ENCODE data around the gene NHS. TPM values are rescaled to one million over a fixed set of nuclear protein-coding genes. Genes with fewer than 3 reads are reported as not detected.

The NHS gene
- total RNA-seq, 2 experiments from 2014 or later = 0.81 to 1.7 TPM

- DNase-seq (no peak), ATAC-seq (no peak)
- Mint-ChIP-seq H3K27ac (no peak overlapping the region), H3K4me3 (no peak overlapping the region), H3K36me3 (ENCODE audit: low read depth) (no peaks in the 10 kb centered on the region), H3K4me1 (ENCODE audit: low read depth) (no peaks in the 10 kb centered on the region), H3K9me3 (ENCODE audit: insufficient read depth) (no peaks in the 10 kb centered on the region), H3K27me3 (ENCODE audit: low read depth) (peaks cover 6% of the 10 kb centered on the region)
- ChIA-PET POLR2A (no interaction called here), CTCF (no interaction called here)
Measured at GRCh38 chrX:17462881-17463280, 87.9 kb downstream of the NHS start.

DNA sequence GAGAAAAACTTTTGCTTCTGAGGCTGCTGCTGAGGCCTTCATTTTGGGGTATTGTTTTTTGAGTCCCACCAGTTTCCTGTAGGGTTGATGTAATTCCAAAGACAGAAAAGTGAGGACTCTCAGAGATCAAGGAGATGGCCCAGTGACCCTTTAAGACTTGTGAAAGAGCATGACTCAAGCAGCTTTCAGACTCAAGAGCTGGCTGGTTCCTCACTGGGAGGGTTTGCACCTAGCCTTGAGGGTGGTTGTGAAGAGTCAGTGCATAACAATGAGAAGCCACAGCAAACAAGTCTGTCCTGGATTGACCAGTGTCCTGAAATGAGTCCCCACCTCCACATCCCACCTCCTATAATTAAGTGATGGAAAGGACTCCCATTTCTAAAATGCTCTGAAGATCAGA lies 89.2 kb downstream of the NHS start:
- Mint-ChIP-seq H3K27me3 (ENCODE audit: low read depth) (peaks cover 6% of the 10 kb centered on the region), H3K4me1 (ENCODE audit: low read depth) (no peaks in the 10 kb centered on the region), H3K27ac (no peak overlapping the region), H3K4me3 (no peak overlapping the region), H3K9me3 (ENCODE audit: insufficient read depth) (no peaks in the 10 kb centered on the region), H3K36me3 (ENCODE audit: low read depth) (no peaks in the 10 kb centered on the region)
- no peak for ATAC-seq
- POLR2A ChIA-PET = no interaction called here
- CTCF ChIA-PET = no interaction called here
- DNase-seq = no peak

DNA sequence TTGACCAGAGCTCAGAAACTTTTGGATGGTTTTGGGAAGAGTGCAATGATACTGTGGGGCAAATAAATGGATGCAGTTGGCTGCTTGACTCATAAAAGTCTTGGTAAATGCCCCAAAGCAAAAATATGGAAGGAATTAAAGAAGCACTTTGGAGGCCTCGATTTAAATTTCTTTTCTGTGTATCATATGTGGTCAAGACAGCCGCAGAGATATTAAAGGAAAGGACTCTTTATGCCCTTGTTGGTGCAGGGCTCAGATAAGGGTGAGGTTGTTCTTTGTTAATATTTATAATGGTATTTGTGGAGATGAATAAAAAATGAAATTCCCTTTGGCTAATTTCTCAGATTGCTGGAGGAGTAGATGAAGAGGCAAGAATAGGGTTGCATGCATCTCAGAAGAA lies 90.2 kb downstream of the NHS start:
- Mint-ChIP-seq H3K36me3 (ENCODE audit: low read depth) (no peaks in the 10 kb centered on the region), H3K27me3 (ENCODE audit: low read depth) (peaks cover 6% of the 10 kb centered on the region), H3K27ac (no peak overlapping the region), H3K4me1 (ENCODE audit: low read depth) (no peaks in the 10 kb centered on the region), H3K4me3 (no peak overlapping the region), H3K9me3 (ENCODE audit: insufficient read depth) (no peaks in the 10 kb centered on the region)
- DNase-seq = no peak
- ChIA-PET CTCF (no interaction called here), POLR2A (no interaction called here)
- no peak for ATAC-seq

DNA sequence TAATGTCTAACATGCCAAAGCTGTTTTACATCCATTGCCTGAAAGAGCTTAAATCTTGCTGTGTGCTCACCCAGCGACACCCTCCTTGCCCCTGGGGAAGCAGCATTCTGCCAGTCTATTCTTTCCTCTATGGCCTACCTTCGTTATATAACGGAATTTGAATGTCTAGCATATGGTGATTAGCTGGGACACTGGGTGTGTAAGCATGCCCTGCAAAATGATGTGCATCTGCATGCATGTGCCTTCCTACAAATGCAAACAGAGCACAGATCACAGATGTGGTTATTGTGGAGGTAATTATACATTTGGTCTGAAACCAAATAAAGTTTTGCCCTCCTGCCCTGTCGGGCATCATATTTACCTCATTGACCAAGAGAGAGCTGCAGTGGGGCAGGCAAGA lies 90.8 kb downstream of the NHS start:
- Mint-ChIP-seq H3K36me3 (ENCODE audit: low read depth) (no peaks in the 10 kb centered on the region), H3K4me3 (no peak overlapping the region), H3K27ac (no peak overlapping the region), H3K4me1 (ENCODE audit: low read depth) (no peaks in the 10 kb centered on the region), H3K27me3 (ENCODE audit: low read depth) (peaks cover 6% of the 10 kb centered on the region), H3K9me3 (ENCODE audit: insufficient read depth) (no peaks in the 10 kb centered on the region)
- no peak for ATAC-seq
- ChIA-PET POLR2A (no interaction called here), CTCF (no interaction called here)
- DNase-seq = no peak

DNA sequence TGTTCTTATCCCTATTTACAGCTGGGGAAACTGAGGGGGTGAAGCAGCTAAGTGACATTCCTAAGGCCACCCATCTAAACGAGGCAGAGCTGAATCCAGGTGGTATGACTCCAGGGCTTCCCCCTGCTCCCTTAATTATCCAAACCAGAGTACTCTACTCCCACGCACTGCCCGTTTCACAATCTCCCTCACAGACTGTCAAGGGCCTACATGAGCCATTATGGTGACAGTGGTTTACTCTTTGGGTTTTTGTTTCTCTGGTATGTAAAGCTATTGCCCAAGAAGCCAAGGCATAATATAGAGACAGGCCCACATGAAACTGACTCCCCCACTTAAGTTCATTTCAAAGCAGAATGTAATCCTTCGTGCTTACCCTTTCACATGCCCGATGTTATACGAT lies 95.1 kb downstream of the NHS start:
- Mint-ChIP-seq H3K27me3 (ENCODE audit: low read depth) (peaks cover 6% of the 10 kb centered on the region), H3K9me3 (ENCODE audit: insufficient read depth) (no peaks in the 10 kb centered on the region), H3K4me3 (no peak overlapping the region), H3K4me1 (ENCODE audit: low read depth) (no peaks in the 10 kb centered on the region), H3K27ac (no peak overlapping the region), H3K36me3 (ENCODE audit: low read depth) (no peaks in the 10 kb centered on the region)
- DNase-seq (no peak), ATAC-seq (no peak)
- POLR2A ChIA-PET = no interaction called here
- CTCF ChIA-PET = no interaction called here

DNA sequence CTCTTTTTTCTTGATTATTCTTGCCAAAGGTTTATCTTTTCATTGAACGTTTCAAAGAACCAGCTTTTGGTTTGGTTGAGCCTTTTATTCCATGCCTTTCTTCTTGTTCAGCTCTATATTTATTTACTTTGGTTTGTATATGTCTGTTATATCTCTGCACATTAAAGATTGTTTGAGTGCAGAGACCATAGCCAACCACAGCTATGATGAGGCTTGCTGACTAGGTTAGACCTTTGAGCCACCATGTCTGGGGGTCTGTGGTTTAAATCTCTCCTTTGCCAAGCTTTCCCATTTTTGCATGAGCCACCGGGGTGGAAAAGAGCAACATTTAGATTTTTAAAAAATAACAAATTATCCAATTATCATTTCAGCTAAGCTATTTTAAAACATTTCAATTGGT lies 96.1 kb downstream of the NHS start:
- POLR2A ChIA-PET = no interaction called here
- Mint-ChIP-seq H3K4me1 (ENCODE audit: low read depth) (no peaks in the 10 kb centered on the region), H3K27ac (no peak overlapping the region), H3K4me3 (no peak overlapping the region), H3K9me3 (ENCODE audit: insufficient read depth) (no peaks in the 10 kb centered on the region), H3K27me3 (ENCODE audit: low read depth) (peaks cover 2% of the 10 kb centered on the region), H3K36me3 (ENCODE audit: low read depth) (no peaks in the 10 kb centered on the region)
- CTCF ChIA-PET = no interaction called here
- DNase-seq = no peak
- no peak for ATAC-seq

- ATAC-seq = no peak
- CTCF ChIA-PET = no interaction called here
- H3K4me3 Mint-ChIP-seq = no peak overlapping the region
- H3K27ac Mint-ChIP-seq = no peak overlapping the region
- no peak for DNase-seq
- H3K9me3 Mint-ChIP-seq (ENCODE audit: insufficient read depth) = no peaks in the 10 kb centered on the region
- no peaks in the 10 kb centered on the region for H3K4me1 Mint-ChIP-seq (ENCODE audit: low read depth)
- H3K27me3 Mint-ChIP-seq (ENCODE audit: low read depth) = no peaks in the 10 kb centered on the region
- POLR2A ChIA-PET = no interaction called here
- H3K36me3 Mint-ChIP-seq (ENCODE audit: low read depth) = no peaks in the 10 kb centered on the region
Measured at GRCh38 chrX:17471861-17472260, 96.9 kb downstream of the NHS start.

GRCh38 chrX:17472424-17472823 lies 97.4 kb downstream of the NHS start:
- H3K27ac Mint-ChIP-seq = no peak overlapping the region
- H3K36me3 Mint-ChIP-seq (ENCODE audit: low read depth) = no peaks in the 10 kb centered on the region
- CTCF ChIA-PET = no interaction called here
- DNase-seq (no peak), ATAC-seq (no peak)
- H3K4me3 Mint-ChIP-seq = no peak overlapping the region
- no peaks in the 10 kb centered on the region for H3K4me1 Mint-ChIP-seq (ENCODE audit: low read depth)
- POLR2A ChIA-PET = no interaction called here
- H3K27me3 Mint-ChIP-seq (ENCODE audit: low read depth) = no peaks in the 10 kb centered on the region
- H3K9me3 Mint-ChIP-seq (ENCODE audit: insufficient read depth) = no peaks in the 10 kb centered on the region

- no peak overlapping the region for H3K27ac Mint-ChIP-seq
- ChIA-PET POLR2A (no interaction called here), CTCF (no interaction called here)
- no peaks in the 10 kb centered on the region for H3K4me1 Mint-ChIP-seq (ENCODE audit: low read depth)
- H3K36me3 Mint-ChIP-seq (ENCODE audit: low read depth) = no peaks in the 10 kb centered on the region
- H3K4me3 Mint-ChIP-seq = no peak overlapping the region
- no peak for ATAC-seq
- DNase-seq = no peak
- H3K27me3 Mint-ChIP-seq (ENCODE audit: low read depth) = no peaks in the 10 kb centered on the region
- no peaks in the 10 kb centered on the region for H3K9me3 Mint-ChIP-seq (ENCODE audit: insufficient read depth)
Measured at GRCh38 chrX:17473021-17473420, 98.0 kb downstream of the NHS start.

- Mint-ChIP-seq H3K27ac (no peak overlapping the region), H3K4me1 (ENCODE audit: low read depth) (no peaks in the 10 kb centered on the region), H3K36me3 (ENCODE audit: low read depth) (no peaks in the 10 kb centered on the region), H3K4me3 (no peak overlapping the region), H3K27me3 (ENCODE audit: low read depth) (no peaks in the 10 kb centered on the region), H3K9me3 (ENCODE audit: insufficient read depth) (no peaks in the 10 kb centered on the region)
- ATAC-seq (no peak), DNase-seq (no peak)
- ChIA-PET CTCF (no interaction called here), POLR2A (no interaction called here)
Measured at GRCh38 chrX:17474892-17475291, 99.9 kb downstream of the NHS start.

- Mint-ChIP-seq H3K27ac (no peak overlapping the region), H3K27me3 (ENCODE audit: low read depth) (no peaks in the 10 kb centered on the region)
Measured at GRCh38 chrX:17475449-17476217, 100.6 kb downstream of the NHS start.

DNA sequence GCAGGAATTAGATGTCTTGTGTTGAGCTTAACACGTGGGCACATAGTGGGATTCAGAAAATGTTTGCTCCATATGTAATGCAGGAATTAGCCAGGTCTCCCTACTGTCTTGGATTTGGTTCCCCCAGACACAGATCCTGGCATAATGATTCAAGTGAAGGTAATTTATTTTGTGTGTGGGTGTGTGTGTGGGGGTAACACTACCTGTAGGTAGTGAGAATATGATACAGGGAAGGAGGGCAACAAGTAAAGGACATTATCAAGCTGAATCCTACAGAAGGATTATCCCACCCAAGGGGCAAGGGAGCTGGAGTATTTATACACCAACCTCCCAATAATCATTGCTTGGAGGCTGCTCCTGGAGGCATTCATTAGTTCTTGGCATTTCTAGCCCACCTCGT lies 101.4 kb downstream of the NHS start:
- no peak for ATAC-seq
- Mint-ChIP-seq H3K4me1 (ENCODE audit: low read depth) (no peaks in the 10 kb centered on the region), H3K36me3 (ENCODE audit: low read depth) (no peaks in the 10 kb centered on the region), H3K9me3 (ENCODE audit: insufficient read depth) (no peaks in the 10 kb centered on the region), H3K27me3 (ENCODE audit: low read depth) (no peaks in the 10 kb centered on the region), H3K4me3 (no peak overlapping the region), H3K27ac (no peak overlapping the region)
- ChIA-PET POLR2A (no interaction called here), CTCF (no interaction called here)
- no peak for DNase-seq

More at GRCh38 chrX:17475449-17476217, 100.6 kb downstream of the NHS start:
- H3K4me3 Mint-ChIP-seq = no peak overlapping the region
- H3K36me3 Mint-ChIP-seq (ENCODE audit: low read depth) = no peaks in the 10 kb centered on the region
- no peaks in the 10 kb centered on the region for H3K9me3 Mint-ChIP-seq (ENCODE audit: insufficient read depth)
- CTCF ChIA-PET = no interaction called here
- DNase-seq (no peak), ATAC-seq (no peak)
- POLR2A ChIA-PET = no interaction called here
- H3K4me1 Mint-ChIP-seq (ENCODE audit: low read depth) = no peaks in the 10 kb centered on the region

DNA sequence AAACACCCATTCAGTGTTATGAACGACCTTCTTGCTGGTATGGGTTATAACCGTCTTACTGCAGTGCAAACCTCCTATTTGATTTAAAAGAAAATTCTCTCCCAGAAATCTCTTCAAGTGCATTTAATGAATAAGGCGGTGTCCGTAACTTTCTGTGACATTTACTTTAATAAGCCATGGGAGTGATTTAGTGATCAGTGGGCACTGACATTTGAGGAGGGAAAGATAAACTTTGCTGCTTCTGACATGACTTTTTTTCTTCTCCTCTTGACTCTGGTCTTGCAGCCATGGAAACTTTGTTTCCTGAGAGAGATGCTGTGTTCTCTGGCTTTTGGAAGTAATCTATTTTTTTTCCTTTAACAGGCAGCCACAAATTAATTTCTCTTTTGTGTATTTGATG lies 106.1 kb downstream of the NHS start:
- Mint-ChIP-seq H3K4me1 (ENCODE audit: low read depth) (no peaks in the 10 kb centered on the region), H3K36me3 (ENCODE audit: low read depth) (no peaks in the 10 kb centered on the region), H3K27me3 (ENCODE audit: low read depth) (no peaks in the 10 kb centered on the region), H3K4me3 (no peak overlapping the region), H3K9me3 (ENCODE audit: insufficient read depth) (no peaks in the 10 kb centered on the region), H3K27ac (no peak overlapping the region)
- DNase-seq (no peak), ATAC-seq (no peak)
- CTCF ChIA-PET = no interaction called here
- POLR2A ChIA-PET = no interaction called here
